SIG-M5 (cell line): ENCODE data around the gene GPC5.
"Not testable (repeated sequence)": the region's sequence is repeated elsewhere in the genome, so short reads cannot be mapped to it uniquely, and the experiment has no call there.

Experiments
- DNase-seq: peaks from one replicate; lab custom pipeline; 2025; lab: John Stamatoyannopoulos, UW

Gene GPC5

DNA sequence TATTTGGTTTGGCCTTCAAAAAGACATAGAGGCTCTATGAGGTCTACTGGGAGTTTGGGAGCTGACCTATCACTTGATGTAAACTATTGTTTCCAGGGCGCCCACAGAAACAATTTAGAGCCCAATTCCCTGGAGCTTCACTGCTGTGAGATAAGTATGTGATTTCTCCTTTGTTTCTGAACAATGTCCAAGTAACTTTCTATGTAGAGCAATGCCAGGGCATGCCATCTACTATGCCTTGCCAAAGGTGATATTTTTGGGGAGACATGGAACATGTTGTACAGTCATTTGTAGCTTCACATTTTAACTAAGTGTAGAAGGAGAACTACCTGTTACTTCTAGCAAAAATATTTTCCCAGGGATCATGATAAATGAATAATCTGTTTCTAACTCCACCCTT, 872.6 kb downstream of the GPC5 start:
- DNase-seq = no peak

DNA sequence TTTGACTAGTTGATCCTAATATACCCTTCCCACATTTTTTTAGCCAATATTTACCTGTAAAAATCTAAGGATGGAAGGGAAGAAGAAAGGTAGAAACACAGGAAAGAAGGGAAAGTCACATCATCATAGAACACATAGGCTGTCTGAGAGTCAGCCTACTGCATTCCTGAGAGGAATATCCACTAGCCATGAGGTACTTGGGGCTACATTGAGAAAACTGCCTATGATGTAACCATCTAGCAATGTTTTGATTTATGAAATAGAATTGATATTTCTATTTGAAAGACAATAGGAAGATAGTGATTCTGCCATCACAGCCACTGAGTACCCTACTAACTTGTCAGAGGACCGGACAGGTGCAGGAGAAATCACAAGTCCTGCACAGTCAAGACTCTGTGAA, 873.8 kb downstream of the GPC5 start:
- no peak for DNase-seq

DNA sequence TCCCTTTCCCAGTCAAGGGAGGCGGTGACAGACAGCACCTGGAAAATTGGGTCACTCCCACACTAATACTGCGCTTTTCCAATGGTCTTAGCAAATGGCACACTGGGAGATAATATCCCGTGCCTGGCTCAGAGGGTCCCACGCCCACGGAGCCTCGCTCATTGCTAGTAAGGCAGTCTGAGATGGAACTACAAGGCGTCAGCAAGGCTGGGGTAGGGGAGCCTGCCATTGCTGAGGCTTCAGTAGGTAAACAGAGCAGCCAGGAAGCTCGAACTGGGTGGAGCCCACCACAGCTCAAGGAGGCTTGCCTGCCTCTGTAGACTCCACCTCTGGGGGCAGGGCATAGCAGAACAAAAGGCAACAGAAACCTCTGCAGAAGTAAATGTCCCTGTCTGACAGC, 882.6 kb downstream of the GPC5 start:
- not testable (repeated sequence) for DNase-seq

DNA sequence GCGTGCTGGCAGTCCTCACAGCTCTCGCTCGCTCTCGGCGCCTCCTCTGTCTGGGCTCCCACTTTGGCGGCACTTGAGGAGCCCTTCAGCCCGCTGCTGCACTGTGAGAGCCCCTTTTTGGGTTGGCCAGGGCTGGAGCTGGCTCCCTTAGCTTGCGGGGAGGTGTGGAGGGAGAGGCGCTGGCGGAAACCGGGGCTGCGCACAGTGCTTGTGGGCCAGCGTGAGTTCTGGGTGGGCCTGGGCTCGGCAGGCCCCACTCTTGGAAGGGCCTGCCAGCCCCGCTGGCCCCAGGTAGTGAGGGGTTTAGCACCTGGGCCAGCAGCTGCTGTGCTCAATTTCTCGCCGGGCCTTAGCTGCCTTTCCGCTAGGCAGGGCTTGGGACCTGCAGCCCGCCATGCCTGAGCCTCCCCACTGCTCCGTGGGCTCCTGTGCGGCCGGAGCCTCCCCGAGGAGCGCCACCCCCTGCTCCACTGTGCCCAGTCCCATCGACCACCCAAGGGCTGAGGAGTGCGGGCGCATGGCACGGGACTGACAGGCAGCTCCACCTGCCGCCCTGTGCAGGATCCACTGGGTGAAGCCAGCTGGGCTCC, 892.4 kb downstream of the GPC5 start:
- not testable (repeated sequence) for DNase-seq

DNA sequence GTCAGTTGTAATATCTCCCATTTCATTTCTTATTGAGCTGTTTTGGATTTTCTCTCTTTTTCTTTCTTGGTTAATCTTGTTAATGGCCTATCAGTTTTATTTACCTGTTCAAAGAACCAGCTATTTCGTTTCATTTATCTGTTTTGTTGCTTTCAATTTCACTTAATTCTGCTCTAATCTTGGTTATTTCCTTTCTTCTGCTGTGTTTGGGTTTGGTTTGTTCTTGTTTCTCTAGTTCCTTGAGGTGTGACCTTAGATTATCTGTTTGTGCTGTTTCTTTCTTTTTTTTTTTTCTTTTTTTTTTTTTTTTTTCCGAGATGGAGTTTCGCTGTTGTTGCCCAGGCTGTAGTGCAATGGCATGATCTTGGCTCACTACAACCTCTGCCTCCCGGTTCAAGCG, 896.1 kb downstream of the GPC5 start:
- not testable (repeated sequence) for DNase-seq

DNA sequence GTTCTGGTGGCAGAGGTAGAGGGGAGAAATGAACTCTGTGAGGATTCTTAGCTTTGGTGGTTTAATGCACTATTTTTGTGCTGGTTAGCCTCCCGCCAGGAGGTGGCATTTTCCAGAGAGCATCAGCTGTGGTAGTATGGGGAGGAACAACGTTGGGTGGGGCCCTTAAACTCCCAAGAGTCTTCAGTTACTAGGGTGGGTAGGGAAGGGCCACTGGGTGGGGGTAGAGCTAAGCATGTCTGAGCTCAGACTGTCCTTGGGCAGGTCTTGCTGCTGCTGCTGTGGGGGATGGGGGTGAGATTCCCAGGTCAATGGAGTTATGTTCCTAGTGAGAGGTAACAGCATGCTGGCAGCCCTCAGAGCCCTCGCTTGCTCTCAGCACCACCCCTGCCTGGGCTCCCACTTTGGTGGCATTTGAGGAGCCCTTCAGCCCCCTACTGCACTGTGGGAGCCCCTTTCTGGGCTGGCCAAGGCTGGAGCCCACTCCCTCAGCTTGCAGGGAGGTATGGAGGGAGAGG, 897.8 kb downstream of the GPC5 start:
- not testable (repeated sequence) for DNase-seq

DNA sequence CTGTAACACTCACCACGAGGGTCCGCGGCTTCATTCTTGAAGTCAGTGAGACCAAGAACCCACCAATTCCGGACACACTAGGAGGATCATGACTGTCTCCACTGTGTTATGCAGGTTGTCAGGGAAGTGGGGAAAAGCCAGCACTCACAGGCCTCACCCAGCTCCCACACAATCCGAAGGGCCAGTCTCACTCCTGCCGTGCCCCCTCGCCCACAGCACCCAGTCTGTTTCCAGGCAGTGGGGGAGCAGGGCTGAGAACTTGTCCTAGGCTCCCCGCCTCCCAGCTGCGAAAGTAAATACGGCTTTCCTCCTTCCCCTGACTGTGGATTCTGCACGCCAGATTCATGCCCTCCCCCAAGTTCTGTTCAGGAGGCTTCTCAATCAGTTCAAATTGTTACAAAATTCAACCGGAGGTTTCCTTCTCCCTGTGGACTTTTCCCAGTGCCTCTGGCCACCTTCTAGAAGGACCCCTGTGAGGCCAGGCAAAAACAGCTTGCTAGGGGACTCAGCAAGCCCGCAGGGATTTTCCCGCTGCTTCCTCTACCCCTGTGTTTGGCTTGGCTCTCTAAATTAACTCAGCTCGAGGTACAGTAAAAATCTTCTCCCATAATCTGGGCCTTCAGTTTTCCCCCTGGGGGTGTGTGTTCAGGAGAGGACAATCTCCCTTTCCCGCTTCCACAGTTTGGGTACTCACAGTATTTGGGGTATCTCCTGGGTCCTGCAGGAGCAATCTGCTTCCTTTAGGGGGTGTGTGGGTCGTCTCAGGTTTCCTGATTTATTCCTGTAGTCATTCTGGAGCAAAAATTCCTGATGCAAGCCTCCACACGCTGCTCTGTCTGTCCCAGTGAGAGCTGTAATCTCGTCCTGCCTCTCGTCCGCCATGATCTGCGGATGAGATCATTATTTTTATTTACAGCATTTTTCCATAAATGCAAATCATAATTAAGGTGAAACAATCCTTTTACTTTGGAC, 899.8 kb downstream of the GPC5 start:
- no peak for DNase-seq

DNA sequence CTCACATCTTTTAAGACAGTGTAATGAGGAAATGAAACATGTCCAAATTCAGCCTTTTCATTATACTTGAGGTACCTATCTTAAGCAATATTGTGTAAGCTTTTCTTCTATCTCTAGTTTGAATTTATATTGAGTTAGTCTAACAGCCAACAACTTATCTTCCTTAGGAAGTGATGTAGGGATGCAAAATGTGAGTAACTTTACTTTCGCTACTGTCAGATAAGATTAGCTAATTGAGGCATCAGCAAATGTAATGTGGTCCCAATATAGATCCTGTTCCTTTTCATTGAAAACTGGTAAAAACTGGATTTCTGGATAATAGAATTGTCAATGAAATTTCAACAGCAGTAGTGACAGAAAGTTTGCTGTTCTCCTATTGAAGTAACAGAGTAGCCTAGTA, 902.2 kb downstream of the GPC5 start:
- DNase-seq = no peak

DNA sequence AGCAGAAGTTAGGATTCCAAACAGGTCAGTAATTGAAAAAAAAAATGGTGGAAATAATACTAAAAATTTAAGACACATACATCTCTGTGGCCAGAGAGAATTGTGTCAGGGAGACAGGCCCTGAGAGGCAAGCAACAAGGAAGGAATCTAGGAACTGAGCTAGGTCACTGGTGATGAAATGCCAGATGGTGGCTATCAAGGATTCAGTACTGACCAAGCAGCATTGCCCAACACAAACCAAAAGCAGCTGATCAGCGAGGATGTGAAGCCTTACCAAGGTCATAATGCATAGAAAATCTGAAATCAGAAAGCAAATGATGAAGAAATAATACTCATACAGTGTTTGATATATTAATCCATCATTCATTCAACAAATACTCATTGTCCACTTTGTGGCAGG, 905.0 kb downstream of the GPC5 start:
- no peak for DNase-seq

DNA sequence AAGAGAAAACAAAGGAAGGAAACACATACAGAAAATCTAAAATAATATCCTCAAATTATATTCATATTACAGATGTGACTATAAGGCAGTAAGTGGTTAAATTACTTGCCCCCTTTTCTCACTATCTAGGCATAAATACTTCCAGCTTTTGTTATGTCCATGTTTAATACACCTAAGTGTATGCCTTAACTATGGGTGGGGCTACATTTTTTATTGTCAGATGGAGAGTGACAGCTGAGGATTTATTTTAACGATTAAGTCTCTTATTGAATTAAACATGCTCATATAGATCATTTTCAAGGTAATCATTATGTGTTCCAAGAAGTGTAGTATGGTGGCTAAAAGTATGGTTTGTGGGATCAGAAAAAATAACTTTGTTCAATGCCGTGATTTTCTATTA, 909.3 kb downstream of the GPC5 start:
- DNase-seq = no peak

DNA sequence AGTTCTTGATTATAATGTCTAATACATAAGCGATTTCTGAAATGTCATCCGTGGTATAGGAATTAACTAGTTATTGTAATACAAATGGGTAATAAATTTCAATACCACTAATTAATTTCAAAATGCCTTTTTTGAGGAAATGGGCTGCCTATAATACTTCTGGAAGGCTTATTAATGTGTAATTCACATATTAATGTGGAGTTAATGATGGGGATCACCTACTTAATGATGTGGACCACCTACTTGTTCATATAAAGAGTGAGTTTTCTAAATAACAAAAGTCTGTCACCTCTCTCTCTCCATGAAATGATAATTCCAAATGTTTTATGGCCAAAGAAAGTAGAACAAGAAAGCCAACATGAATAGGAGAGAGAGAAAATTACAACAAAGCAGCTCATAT, 914.4 kb downstream of the GPC5 start:
- DNase-seq = no peak

DNA sequence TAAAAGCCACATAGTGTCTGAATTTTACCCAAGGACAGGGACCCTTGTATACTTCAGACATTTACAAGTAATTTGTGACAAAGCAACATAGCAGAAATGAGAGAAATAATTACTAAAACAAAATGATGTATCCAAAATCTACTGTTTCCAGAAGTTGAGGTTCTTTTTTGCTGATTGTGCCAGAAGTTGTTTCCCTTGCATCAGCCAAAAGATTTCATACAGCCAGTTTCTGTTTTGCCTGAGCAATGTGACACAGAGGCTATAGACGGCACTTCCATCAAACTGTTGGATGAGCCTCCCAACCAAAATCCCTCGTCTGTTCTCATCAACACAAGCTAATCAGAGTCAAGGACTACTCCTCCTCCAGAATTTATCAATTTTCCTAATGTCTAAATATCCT, 915.0 kb downstream of the GPC5 start:
- DNase-seq = no peak

DNA sequence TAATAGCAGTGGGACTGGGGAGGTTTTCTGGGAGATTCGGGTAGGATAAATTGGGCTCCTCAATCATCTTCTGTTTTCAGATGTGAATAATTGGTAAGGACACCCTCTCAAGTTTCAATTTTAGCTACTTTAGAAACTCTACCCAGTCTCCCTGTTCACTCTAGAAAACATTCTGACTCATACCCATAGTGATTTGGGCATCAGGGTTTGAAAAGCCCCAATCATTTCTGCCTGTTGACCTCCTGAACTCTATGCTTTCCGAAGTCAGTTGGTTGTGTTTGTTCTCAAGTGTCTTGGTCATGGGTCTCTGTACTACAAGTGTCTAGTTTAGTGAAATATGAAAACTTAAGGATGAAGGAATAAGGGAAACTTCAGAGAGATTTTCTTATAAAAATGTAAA, 916.8 kb downstream of the GPC5 start:
- DNase-seq = no peak

DNA sequence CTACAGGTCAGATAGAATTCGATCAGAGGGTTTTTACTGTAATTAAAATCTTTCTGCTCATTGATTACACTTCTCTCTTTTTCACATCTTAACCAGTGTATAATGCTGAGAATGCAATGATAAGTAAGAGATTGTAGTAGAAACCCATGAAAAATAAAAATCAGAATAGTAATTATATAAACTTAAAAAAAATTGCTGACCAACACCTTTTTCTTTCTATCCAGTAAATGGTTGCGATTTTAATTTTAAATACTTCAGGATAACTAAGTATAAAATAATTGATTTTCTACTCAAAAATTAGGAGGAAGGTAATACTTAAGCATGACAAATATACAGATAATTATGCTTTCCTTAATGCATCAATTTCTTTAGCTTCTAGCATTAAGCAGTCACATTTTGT, 917.6 kb downstream of the GPC5 start:
- no peak for DNase-seq

DNA sequence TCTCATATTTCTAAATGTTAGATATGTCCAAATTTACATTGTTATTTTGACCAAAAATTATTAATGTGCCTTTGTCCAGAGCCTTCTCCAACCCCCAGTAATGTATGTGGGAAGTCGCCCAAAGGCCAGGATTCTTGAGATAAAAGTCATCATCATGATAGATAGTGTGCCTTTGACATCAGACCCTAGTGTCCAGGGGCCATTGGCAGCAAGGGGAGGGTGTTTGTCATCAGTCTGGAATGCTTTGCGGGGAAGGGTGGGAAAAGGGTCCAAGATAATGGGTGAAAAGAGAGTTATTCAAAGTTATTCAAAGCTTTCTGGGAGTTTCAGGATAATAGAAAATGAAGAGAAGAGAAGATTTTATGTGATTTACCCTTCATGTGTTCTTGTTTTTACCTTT, 918.6 kb downstream of the GPC5 start:
- DNase-seq = no peak

DNA sequence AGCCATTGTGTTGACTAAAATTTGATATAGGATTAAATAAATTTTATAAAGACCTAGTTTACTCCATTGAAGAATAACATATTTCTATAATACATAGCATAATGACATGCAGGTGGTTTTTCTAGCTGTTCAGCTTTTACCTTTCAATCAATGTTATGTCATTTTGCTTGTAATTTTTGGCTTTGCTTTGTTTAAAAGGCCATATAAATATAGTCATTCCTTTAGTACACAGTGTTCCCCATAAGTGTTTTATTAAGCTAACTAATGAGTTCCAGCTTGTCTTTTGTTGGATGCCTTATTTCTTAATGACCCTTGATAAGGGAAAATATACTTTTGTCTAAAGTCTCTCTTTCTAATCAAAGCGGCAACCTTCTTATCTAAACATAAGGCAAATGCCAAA, 921.9 kb downstream of the GPC5 start:
- no peak for DNase-seq

DNA sequence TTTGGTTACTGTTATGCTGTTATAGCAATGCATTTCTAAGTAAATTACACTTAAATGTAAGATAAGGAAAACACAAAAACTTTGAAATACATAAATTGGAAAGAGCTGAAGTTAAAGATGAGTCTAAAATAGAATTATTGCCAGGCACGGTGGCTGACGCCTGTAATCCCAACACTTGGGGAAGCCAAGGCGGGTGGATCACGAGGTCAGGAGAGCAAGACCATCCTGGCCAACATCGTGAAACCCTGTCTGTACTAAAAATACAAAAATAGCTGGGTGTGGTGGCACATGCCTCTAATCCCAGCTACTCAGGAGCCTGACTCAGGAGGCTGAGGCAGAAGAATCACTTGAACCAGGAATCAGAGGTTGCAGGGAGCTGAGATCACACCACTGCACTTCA, 922.8 kb downstream of the GPC5 start:
- DNase-seq = no peak

DNA sequence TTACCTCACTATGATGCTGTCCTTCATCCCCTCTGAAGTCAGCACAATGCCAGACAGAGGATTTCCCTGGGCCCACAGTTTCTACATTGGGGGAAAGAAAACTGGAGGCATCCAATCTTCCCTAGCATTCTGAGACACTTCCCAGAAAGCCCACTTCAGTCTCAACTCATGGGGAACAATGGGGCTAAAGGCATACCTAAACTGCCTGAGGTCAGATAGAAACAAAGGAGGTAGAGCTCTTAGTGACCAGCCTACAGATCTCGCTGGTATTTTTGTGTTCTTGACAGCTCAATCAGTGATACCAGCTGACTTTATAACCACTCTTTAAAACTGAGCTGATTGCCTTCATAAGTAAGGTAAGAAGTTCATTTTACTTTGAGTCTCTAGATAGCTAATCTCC, 947.2 kb downstream of the GPC5 start:
- DNase-seq = no peak

DNA sequence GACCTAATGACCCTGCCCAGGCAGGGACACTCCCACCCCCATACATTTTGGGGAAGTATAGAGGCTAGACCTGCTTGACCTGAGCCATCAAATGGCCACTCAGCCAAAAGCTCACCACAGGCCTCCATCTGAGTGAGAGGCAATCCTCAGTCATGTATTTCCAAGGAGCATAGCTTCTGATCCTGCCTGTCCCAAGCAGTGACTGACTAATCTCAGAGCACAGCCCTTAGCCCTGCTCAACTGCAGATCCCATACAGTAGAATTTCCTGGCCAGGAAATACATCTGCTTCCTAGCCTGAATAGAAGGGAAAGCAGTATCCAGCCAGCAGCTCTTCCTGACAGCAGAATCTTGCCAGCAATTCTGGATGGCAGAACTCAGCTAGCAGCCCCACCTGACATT, 947.6 kb downstream of the GPC5 start:
- no peak for DNase-seq

DNA sequence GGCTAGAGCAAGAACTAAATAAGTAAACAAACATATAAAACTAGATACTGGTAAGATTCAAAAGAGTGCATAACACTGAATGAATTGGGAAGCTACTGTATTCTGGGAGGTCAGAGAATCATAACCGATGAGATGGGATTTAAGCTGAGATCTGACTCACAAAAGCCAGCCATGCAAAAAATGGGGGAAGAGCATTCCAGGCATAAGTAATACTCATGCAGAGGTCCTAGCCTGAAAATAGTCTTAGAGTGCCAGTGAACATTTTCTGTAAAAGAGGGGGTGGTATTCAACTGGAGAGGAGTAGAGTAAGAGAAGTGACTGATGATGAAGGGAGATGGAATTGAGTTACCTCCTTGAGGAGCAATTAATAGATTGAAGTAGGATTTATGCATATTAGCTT, 956.2 kb downstream of the GPC5 start:
- DNase-seq = no peak

DNA sequence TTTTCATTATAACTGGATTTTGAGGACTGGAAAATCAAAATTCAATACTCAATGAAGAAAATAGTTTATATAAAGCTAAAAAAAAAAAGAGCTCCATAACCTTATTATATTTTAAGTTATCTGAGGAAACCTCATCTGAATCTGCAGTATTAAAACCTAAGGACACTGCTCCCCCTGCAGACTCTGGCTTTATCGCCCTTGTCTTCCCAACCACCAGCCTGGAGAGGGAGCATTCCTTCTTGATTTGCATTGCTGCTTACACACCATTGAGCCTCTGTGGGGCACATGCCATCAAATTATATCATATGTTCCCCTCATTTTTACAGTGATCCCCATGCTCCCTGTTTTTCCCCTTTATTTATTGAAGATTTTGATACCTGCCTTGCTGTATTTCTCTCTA, 956.8 kb downstream of the GPC5 start:
- no peak for DNase-seq

DNA sequence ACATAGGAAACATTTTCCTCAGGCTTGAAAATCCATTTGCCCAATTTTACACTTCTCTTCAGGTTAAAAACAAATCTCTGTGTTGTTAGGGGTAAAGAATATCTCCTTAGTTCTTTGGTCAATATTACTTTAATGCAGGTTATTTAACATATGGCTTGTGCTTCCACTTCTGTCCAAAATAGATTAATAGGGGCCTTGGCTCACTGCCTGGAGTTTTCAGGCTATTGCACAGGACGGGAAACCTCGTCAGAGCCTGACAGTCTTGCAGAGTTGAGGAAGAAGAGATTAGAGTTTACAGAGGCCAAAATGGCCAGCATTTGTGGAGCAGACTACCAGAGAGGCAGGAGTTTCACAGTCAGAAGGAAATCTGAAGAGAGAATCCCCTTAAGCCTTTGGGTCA, 964.3 kb downstream of the GPC5 start:
- no peak for DNase-seq

DNA sequence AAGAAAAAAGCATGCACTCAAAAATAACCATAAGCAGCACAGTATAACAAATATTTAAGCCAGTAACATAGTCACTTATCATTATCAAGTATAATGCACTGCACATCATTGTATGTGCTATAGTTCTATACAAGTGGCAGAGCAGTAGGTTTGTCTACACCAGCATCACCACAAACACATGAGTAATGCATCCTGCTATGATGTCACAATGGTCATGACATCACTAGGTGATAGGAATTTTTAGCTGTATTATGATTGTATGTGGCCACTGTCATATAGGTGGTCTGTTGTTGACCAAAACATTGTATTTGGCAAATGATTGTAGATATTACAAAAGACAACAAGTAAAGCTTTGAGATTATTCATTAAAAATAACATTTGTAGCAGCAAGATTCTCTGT, 967.5 kb downstream of the GPC5 start:
- DNase-seq = no peak

DNA sequence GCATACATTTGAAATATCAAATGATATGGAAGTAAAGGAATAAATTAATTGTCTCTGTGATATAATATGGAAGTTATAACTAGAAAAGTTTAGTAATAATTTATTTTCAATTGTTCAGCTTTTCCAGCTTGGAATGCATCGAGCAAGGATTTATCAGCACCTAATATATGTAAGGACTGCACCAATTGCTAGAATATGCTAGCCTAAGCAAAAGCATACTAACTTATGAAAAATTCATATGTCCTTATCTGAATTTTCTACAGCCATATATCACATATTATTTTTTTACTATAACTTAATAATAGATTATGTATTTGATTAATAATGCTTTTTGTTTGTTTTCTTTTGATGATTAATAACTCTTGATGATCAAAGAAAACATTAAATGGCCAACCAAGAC, 979.0 kb downstream of the GPC5 start:
- no peak for DNase-seq
